Prostate gland (tissue), 2 donors: ENCODE measurements around the gene ERGIC3. TPM values are rescaled to one million over a fixed set of nuclear protein-coding genes. Genes with fewer than 3 reads are reported as not detected.
A peak's percentile ranks its signal among the peaks of the same experiment; 100 is the strongest.

Experiments
- DNase-seq: peaks from one replicate; pipeline ENCODE4 v3.0.0-alpha.2; 2019; ENCODE audit warnings: low spot score
- H3K27ac ChIP-seq, 2 donors: fragments of 200-600 bp; sonication (generic); 2 replicates each; pipeline ENCODE4 v1.5.1; 2017 to 2019
- H3K27me3 ChIP-seq: fragments of 200-600 bp; sonication (generic); replicated peaks from 2 replicates; pipeline ENCODE4 v1.5.1; 2019; ENCODE audit not compliant: insufficient read depth
- H3K36me3 ChIP-seq, 2 donors: fragments of 200-600 bp; sonication (generic); 1 replicate in 1 of 2; 2 replicates in 1 of 2; pipeline versions ENCODE4 v1.5.1 to v1.8.1; 2017 to 2019
- H3K4me1 ChIP-seq: fragments of 200-600 bp; sonication (generic); replicated peaks from 2 replicates; pipeline ENCODE4 v1.5.1; 2019
- H3K4me3 ChIP-seq, 2 donors: fragments of 200-600 bp; sonication (generic); 2 replicates each; pipeline ENCODE4 v1.5.1; 2017 to 2019
- H3K9me3 ChIP-seq: fragments of 200-600 bp; sonication (generic); 2 replicates; pipeline ENCODE4 v1.5.1; 2017
- POLR2A ChIP-seq: fragments of 450-650 bp; IDR thresholded peaks from one replicate; pipeline ENCODE4 v1.6.1; 2016; ENCODE audit warnings: antibody characterized with exemption, mild to moderate bottlenecking
- POLR2AphosphoS5 ChIP-seq: sonication (generic); formaldehyde crosslinking; IDR thresholded peaks from one replicate; pipeline ENCODE4 v1.6.1; 2017; ENCODE audit warnings: antibody characterized with exemption
- WGBS: methylation state at CpG from one replicate; pipeline ENCODE4 v1.1.5; 2018; 5-methylcytosine and 5-hydroxymethylcytosine counted together
- intact Hi-C: fragments of 100-400 bp; cut with DNase I; formaldehyde crosslinking; loops from one replicate; pipeline ENCODE4 v1.14.2; 2022
- total RNA-seq, 2 donors: library from RNA; depleted of rRNA; stranded (reverse); fragments of >200 nt; gene quantifications; one replicate each; pipeline ENCODE4 v1.1.0, GENCODE V29; 2016
- TF ChIP-seq, protein P1 (sequence below), 4 experiments: fragments of 200-600 bp in 2 of 4; fragments of 450-650 bp in 2 of 4; sonication (generic) in 2 of 4; IDR thresholded peaks; 1 replicate in 3 of 4; 2 replicates in 1 of 4; pipeline ENCODE4 v1.5.1; 2016 to 2019; ENCODE audit warnings: antibody characterized with exemption in 4 of 4, mild to moderate bottlenecking in 2 of 4, moderate library complexity in 2 of 4

The ERGIC3 gene
- total RNA-seq, 2 donors from 2014 or later = 277 to 282 TPM

DNA sequence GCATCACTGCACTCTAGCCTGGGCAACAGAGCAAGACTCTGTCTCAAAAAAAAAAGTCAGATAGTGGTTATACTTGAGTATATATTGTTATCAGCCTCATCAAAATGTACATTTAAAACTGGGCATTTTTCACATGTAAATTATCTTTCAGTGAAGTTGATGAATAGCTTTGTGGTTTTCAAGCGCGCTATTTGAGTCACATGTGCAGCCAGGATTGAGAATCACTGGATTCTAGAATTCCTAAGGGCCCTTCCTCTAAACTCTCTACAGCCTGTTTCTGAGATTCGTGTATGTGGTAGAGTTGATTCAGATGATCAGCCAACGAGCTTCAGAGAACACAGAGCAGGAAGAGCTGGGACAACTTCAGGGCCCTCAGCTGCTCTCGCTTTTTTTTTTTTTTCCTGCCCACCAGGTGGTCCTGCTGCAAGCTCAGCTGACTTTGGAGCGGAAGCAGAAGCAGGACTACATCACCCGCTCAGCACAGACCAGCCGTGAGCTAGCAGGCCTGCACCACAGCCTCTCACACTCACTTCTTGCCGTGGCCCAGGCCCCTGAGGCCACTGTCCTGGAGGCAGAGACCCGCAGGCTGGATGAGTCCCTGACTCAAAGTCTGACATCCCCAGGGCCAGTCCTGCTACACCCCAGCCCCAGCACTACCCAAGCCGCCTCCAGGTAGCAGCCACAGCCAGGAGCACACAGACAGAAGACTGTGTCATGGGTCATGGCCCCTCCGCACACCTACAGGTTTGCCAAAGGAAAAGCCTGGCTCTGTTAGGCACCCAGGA lies 30.7 kb upstream of the ERGIC3 start:
- H3K4me1 ChIP-seq = no peaks in the 10 kb centered on the region
- intact Hi-C loops = no loop called here
- H3K4me3 ChIP-seq = no peak overlapping the region
- H3K9me3 ChIP-seq = no peaks in the 10 kb centered on the region
- H3K27ac ChIP-seq = no peak overlapping the region
- 83% methylated on average over 12 of the region's 12 CpGs for WGBS
- TF ChIP-seq, protein P1, sequence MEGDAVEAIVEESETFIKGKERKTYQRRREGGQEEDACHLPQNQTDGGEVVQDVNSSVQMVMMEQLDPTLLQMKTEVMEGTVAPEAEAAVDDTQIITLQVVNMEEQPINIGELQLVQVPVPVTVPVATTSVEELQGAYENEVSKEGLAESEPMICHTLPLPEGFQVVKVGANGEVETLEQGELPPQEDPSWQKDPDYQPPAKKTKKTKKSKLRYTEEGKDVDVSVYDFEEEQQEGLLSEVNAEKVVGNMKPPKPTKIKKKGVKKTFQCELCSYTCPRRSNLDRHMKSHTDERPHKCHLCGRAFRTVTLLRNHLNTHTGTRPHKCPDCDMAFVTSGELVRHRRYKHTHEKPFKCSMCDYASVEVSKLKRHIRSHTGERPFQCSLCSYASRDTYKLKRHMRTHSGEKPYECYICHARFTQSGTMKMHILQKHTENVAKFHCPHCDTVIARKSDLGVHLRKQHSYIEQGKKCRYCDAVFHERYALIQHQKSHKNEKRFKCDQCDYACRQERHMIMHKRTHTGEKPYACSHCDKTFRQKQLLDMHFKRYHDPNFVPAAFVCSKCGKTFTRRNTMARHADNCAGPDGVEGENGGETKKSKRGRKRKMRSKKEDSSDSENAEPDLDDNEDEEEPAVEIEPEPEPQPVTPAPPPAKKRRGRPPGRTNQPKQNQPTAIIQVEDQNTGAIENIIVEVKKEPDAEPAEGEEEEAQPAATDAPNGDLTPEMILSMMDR (IDR thresholded peaks at IDR 0.05) = no peak
- no peak for TF ChIP-seq POLR2A
- no peak for TF ChIP-seq POLR2AphosphoS5
- H3K36me3 ChIP-seq = peaks cover 0 to 10% of the 10 kb centered on the region in 2 donors
- no peak for DNase-seq
- no peaks in the 10 kb centered on the region for H3K27me3 ChIP-seq

DNA sequence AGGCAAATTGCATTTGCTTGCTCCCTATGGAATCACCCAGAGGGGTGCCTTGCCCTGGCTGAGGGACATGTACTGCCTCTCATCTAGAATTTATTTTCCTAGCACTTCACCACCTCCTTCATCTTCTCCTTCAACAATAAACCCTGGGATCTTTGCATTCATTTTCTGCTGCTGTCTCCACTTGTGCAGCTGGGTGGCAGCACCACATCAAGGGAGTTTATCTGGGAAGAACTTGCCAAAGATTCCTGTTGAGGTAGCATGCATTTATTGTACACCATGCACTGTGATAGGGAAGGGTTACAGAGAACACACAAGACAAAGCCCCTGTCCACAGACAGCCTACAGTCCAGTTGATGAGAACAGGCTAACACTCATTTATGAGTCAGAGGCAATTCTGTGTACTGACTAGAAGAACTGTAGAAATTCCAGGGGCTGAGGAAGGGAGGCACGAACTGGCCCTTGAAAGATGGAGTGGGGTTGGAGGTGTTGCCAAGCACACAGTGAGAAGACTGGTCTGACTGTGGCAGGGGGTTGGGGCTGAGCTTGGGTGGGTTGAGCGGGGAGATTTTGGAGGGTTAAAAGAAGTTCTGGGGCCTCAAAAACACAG lies 30.0 kb upstream of the ERGIC3 start:
- no peak overlapping the region for H3K4me3 ChIP-seq
- no peaks in the 10 kb centered on the region for H3K9me3 ChIP-seq
- no peaks in the 10 kb centered on the region for H3K27me3 ChIP-seq
- no peaks in the 10 kb centered on the region for H3K4me1 ChIP-seq
- TF ChIP-seq, protein P1 (IDR thresholded peaks at IDR 0.05) = peak in 3 of 4 experiments; percentile 40 to 58 (median 51)
- TF ChIP-seq POLR2AphosphoS5 = no peak
- TF ChIP-seq POLR2A = no peak
- peaks cover 0 to 10% of the 10 kb centered on the region in 2 donors for H3K36me3 ChIP-seq
- WGBS = 89% methylated on average over 2 of the region's 2 CpGs
- intact Hi-C loops = no loop called here
- H3K27ac ChIP-seq = no peak overlapping the region
- no peak for DNase-seq

DNA sequence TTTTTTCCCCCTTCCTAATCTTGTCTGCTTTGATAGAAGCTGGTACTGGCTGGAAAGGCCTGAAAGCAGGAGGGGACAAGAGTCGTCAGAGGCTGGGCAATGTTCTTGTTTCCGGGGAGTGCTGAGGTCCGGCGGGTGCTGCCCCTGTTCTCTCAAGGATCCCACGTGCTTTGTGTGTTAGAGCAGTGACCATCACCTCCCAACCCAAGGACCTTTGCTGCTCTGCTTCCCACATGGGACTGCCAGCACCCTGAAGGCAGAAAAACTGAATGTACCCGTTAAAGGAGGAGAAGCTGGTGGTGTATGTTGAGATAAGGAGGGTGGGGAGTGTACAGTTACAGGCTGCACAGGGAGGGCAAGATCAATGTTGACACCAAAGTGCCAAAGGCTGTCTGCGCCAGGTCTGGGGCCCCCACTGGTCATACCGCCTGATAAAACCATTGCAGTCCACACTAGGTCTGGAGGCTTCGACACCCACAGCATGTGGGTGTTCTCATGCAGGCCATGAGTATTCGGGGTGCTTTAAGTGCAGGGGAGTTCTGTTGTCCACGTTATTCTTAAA lies 27.4 kb upstream of the ERGIC3 start:
- no peak overlapping the region for H3K27ac ChIP-seq
- no peak overlapping the region for H3K4me3 ChIP-seq
- peaks cover 0 to 5% of the 10 kb centered on the region in 2 donors for H3K36me3 ChIP-seq
- DNase-seq = no peak
- no peaks in the 10 kb centered on the region for H3K4me1 ChIP-seq
- no peaks in the 10 kb centered on the region for H3K27me3 ChIP-seq
- intact Hi-C loops = no loop called here
- TF ChIP-seq POLR2AphosphoS5 (no peak), POLR2A (no peak)
- TF ChIP-seq, protein P1 (IDR thresholded peaks at IDR 0.05) = no peak
- WGBS = 78% methylated on average over 11 of the region's 11 CpGs
- H3K9me3 ChIP-seq = no peaks in the 10 kb centered on the region

DNA sequence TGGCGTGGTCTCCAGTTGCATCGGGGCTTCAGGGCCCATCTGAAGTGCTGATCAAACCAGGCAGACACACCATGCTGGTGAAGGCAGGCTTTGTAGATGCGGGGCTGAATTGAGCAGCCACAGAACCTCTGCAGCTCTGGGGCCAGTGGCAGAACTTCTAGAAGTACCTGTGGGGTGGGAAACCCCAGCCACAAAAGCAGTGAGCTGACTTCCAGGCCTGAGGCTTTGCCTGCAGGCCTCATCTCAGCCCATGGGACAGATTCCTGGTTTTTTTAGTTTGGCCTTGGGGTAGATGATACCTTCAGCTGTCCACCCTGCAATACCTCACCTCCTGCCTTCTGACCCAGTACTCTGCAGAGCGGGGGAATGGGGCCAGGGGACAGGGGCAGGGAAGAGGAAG lies 26.5 kb upstream of the ERGIC3 start:
- Histone ChIP-seq H3K4me3 (no peak overlapping the region), H3K27ac (no peak overlapping the region), H3K36me3 (no peaks in the 10 kb centered on the region), H3K27me3 (no peaks in the 10 kb centered on the region), H3K4me1 (no peaks in the 10 kb centered on the region), H3K9me3 (no peaks in the 10 kb centered on the region)
- intact Hi-C loops = no loop called here
- TF ChIP-seq, protein P1 (IDR thresholded peaks at IDR 0.05) = no peak
- TF ChIP-seq POLR2AphosphoS5 = no peak
- no peak for TF ChIP-seq POLR2A
- no peak for DNase-seq
- 97% methylated on average over 4 of the region's 4 CpGs for WGBS
